GM19463 (cell line): ENCODE data around the gene GIMAP1.
A peak's percentile ranks its signal among the peaks of the same experiment; 100 is the strongest.
"Not testable (repeated sequence)": the region's sequence is repeated elsewhere in the genome, so short reads cannot be mapped to it uniquely, and the experiment has no call there.

Experiments used
- ATAC-seq: cut with Tn5 transposase; IDR thresholded peaks from one replicate; pipeline ENCODE4 v1.9.1; 2021; ENCODE audit warnings: mild to moderate bottlenecking, moderate library complexity; ENCODE audit not compliant: unreplicated experiment

The GIMAP1 gene

GRCh38 chr7:150716368-150716767 lies at the start of gene GIMAP1:
Gene GIMAP1 (plus strand): TSS chr7:150716613. CDS start chr7:150719048, 2,435 bp downstream.
- no peak for ATAC-seq

GRCh38 chr7:150668472-150668911 lies 47.9 kb upstream of the GIMAP1 start:
- ATAC-seq: peak; percentile 78

- no peak for ATAC-seq
Observed at GRCh38 chr7:150668977-150669376, 47.4 kb upstream of the GIMAP1 start.

GRCh38 chr7:150671798-150672585 lies 44.4 kb upstream of the GIMAP1 start:
- not testable (repeated sequence) for ATAC-seq

GRCh38 chr7:150675714-150676113 lies 40.7 kb upstream of the GIMAP1 start:
- no peak for ATAC-seq

GRCh38 chr7:150676276-150676675 lies 40.1 kb upstream of the GIMAP1 start:
- not testable (repeated sequence) for ATAC-seq

- not testable (repeated sequence) for ATAC-seq
Observed at GRCh38 chr7:150676854-150677253, 39.6 kb upstream of the GIMAP1 start.

GRCh38 chr7:150678601-150679000 lies 37.8 kb upstream of the GIMAP1 start:
- ATAC-seq: not testable (repeated sequence)

GRCh38 chr7:150680364-150680763 lies 36.0 kb upstream of the GIMAP1 start:
- ATAC-seq: not testable (repeated sequence)

- ATAC-seq: peak; percentile 93
Observed at GRCh38 chr7:150685219-150686029, 31.0 kb upstream of the GIMAP1 start, which contains the start of gene GIMAP2. Gene GIMAP2 (plus strand): TSS chr7:150685706. CDS start chr7:150687060, 1,354 bp downstream.

- peak; percentile 31 for ATAC-seq
Observed at GRCh38 chr7:150686030-150686631, 30.3 kb upstream of the GIMAP1 start.

GRCh38 chr7:150688630-150689029 lies 27.8 kb upstream of the GIMAP1 start:
- ATAC-seq: no peak

GRCh38 chr7:150695654-150696053 lies 20.8 kb upstream of the GIMAP1 start:
- no peak for ATAC-seq

- ATAC-seq: no peak
Observed at GRCh38 chr7:150703209-150703608, 13.2 kb upstream of the GIMAP1 start.

- no peak for ATAC-seq
Observed at GRCh38 chr7:150715293-150715692, 1.1 kb upstream of the GIMAP1 start.

- no peak for ATAC-seq
Observed at GRCh38 chr7:150715738-150716137, 675 bp upstream of the GIMAP1 start.

- ATAC-seq: no peak
Observed at GRCh38 chr7:150716939-150717338, 526 bp downstream of the GIMAP1 start.

GRCh38 chr7:150717814-150718420 lies 1.5 kb downstream of the GIMAP1 start:
- no peak for ATAC-seq

GRCh38 chr7:150719436-150719835 lies 3.0 kb downstream of the GIMAP1 start:
- no peak for ATAC-seq

GRCh38 chr7:150719960-150720891 lies 3.8 kb downstream of the GIMAP1 start:
- ATAC-seq: no peak
